C4-2B (cell line): ENCODE data around the gene ABCB4.
"Not testable (repeated sequence)": the region's sequence is repeated elsewhere in the genome, so short reads cannot be mapped to it uniquely, and the experiment has no call there.

ENCODE experiments used
- ZFX ChIP-seq: fragments of 450-650 bp; IDR thresholded peaks from 2 replicates; pipeline ENCODE4 v1.6.1; 2017
- TF ChIP-seq, protein P1 (sequence below): fragments of 450-650 bp; conservative IDR thresholded peaks from 2 replicates; pipeline ENCODE4 v1.5.1; 2017; ENCODE audit warnings: mild to moderate bottlenecking

GRCh38 chr7:87464830-87465533 is 10.5 kb downstream of the ABCB4 start:
- TF ChIP-seq, protein P1, sequence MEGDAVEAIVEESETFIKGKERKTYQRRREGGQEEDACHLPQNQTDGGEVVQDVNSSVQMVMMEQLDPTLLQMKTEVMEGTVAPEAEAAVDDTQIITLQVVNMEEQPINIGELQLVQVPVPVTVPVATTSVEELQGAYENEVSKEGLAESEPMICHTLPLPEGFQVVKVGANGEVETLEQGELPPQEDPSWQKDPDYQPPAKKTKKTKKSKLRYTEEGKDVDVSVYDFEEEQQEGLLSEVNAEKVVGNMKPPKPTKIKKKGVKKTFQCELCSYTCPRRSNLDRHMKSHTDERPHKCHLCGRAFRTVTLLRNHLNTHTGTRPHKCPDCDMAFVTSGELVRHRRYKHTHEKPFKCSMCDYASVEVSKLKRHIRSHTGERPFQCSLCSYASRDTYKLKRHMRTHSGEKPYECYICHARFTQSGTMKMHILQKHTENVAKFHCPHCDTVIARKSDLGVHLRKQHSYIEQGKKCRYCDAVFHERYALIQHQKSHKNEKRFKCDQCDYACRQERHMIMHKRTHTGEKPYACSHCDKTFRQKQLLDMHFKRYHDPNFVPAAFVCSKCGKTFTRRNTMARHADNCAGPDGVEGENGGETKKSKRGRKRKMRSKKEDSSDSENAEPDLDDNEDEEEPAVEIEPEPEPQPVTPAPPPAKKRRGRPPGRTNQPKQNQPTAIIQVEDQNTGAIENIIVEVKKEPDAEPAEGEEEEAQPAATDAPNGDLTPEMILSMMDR, result not testable (repeated sequence)
- TF ChIP-seq ZFX, result not testable (repeated sequence)
